GM19463 (cell line): ENCODE results near the gene FICD.

Source experiments
- ATAC-seq: cut with Tn5 transposase; IDR thresholded peaks from one replicate; pipeline ENCODE4 v1.9.1; 2021; ENCODE audit warnings: mild to moderate bottlenecking, moderate library complexity; ENCODE audit not compliant: unreplicated experiment

FICD gene

DNA sequence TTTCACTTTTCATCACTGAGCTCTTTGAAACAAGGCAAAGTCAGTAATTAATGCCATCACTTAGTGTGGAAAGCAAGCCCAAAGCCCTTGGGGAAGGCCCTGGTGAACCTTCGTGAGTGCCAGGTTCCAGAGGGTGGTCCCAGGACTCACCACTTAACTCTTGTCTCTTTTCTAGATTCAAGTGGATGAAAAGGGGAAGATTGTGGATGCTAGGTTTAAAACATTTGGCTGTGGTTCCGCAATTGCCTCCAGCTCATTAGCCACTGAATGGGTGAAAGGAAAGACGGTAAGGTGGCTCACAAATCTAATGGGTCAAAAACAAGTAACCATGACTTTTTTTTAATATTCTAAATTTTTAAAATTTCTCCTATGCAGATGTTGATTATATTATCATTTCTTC is 50.1 kb downstream of the FICD start:
- ATAC-seq: no peak

DNA sequence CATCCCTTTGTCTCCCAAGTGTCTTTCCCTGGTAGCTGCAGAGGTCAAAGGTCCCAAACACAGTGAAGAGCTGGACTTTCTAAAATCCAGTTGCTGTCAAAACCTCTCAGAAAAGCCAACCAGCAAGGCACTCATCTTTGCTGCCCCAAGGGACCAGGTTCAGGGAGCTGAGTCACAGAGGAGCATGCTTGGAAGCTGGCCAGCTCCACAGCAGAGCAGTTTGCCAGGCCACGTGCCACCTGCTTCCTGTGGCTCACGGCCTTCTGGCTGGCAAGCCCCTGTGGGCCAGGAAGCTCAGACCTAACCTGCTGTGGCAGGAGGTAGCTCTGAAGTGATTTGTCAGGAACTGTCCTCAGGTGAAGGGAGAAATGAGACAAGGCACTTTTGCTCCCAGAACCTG is 50.9 kb downstream of the FICD start:
- ATAC-seq: no peak

DNA sequence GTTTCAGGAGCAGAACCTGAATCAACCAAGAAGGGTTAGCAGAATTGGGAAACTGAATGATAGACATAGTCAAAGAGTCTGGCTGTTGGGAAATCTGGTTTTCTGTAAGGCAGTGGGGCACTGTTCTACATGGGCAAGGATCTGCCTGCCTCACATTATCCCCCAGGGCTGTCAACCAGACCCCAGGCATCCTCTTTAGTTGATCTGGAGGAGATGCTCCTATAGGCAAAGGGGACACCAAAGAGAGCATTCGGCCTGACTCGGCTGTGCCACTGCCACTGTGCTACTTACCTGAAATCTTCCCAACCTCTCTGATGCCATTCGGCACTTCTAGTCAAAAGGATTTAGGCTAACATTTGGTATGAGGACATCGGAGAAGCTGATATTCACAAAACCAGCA is 51.4 kb downstream of the FICD start:
- no peak for ATAC-seq

DNA sequence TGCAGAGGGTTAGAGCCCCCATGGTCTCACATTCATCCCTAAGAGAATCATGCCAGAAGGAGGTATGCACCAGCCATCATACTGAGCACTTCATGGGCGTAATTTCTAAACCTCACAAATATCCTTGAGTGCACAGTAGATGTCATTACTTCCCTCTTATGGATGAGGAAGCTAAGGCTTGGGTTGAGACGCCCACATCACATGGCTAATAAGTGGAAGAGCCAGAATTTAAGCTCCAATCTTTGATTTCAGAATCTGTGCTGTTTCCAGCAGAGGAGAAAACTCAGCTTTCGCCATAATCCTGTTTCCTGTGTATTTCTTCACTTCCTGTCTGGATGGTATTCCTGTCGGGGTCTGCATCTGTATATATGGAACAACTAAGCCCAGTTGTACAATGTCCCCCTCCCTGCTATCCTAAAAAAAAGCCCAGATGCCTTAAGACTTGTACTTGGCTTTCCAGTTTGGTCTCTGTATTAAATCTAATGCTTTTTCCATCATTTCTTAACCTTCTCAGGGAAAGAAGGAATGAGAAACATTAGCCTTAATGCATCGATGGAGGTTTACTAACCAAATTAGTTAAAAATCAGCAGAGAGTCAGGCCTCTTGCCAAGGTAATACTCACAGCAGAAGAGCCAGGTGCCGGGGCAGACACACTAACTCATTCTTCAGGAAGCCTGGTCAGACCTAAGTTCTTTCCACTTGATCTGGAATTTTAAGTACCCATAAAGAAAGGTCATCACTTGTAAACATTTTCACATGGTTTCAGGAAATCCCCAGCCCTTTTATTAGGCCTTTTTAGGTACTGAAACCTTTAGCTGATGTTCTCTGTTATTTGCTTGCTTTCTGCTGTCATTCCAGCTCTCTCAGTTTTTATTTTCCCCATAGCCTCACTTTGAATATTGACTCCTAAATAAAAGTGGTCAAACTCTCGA is 52.6 kb downstream of the FICD start:
- no peak for ATAC-seq

DNA sequence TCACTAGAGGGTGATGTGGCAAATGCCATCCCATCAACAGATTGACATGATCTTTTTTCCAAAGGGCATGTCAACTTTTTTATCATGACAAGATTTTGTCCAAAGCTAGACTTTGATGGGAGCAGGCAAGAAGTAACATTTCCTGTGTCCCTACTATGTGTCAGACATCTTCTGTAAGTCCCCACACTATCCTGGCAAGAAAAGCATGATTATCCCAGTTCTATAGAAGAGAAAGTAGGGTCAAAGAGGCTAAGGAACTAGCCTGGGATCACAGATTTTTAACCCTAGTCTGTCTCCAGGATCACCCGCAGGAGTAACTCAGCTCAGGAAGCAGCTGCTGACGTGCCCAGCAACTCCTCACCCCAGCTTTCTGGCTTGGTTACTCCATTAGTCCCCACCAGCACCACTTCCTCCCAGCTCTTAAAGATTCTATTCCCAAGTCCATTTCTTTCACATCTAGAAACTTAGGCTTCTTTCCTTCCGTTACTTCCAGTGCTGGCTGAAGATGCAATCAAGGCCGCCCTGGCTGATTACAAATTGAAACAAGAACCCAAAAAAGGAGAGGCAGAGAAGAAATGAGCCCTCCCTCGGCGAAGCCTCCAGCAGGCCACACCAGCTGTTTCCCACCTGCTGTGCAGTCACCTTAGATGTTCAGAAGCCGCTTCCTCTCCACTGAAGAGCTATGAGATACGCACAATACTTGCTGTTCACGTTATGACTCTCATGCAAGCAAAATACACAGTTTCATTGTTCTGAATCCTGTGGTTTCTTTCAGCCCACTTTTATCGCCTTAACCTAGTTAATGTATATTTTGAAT is 53.5 kb downstream of the FICD start:
- ATAC-seq: peak; percentile 64
